ENCODE data around the gene CXCR2. TPM values are rescaled to one million over a fixed set of nuclear protein-coding genes. Genes with fewer than 3 reads are reported as not detected.

The CXCR2 gene
- total RNA-seq: 0.99 TPM

GRCh38 chr2:218125626-218126080, at the start of gene CXCR2:
Gene CXCR2, plus strand, starts transcription at chr2:218126028. Its CDS starts 8,774 bp downstream, at chr2:218134802.

GRCh38 chr2:218166791-218167190, 41.0 kb downstream of the CXCR2 start, which contains the start of gene CXCR1:
Gene CXCR1, minus strand, starts transcription at chr2:218166962. Its CDS starts 1,751 bp downstream, at chr2:218165211.

Other genes with a start within 250 kb of the CXCR2 start
- 132 TPM for gene TNS1, start 123.0 kb upstream of the CXCR2 start, total RNA-seq
- not detected for gene RUFY4, start 56.8 kb upstream of the CXCR2 start, total RNA-seq
- gene CXCR1, start 40.9 kb downstream of the CXCR2 start, total RNA-seq: 0.33 TPM
- gene ARPC2, start 91.2 kb downstream of the CXCR2 start, total RNA-seq: 138 TPM
- not detected for gene GPBAR1, start 135.0 kb downstream of the CXCR2 start, total RNA-seq
- gene AAMP, start 144.1 kb downstream of the CXCR2 start, total RNA-seq: 126 TPM
- 26.2 TPM for gene PNKD, start 144.5 kb downstream of the CXCR2 start, total RNA-seq
- 56.5 TPM for gene TMBIM1, start 166.5 kb downstream of the CXCR2 start, total RNA-seq
- not detected for gene CATIP, start 230.8 kb downstream of the CXCR2 start, total RNA-seq

Data from camera-type eye (tissue), 1 donor.